Gastrocnemius medialis (tissue), 4 donors: ENCODE results near the gene CFAP54. TPM values are rescaled to one million over a fixed set of nuclear protein-coding genes. Genes with fewer than 3 reads are reported as not detected.

Experiments used
- ATAC-seq, 2 donors: fragments of 150-250 bp; one replicate each; pipeline ENCODE4 v1.9.1; 2016
- DNase-seq, 2 donors: peaks; one replicate each; pipeline ENCODE4 v3.0.0-alpha.2; 2019
- H3K27ac ChIP-seq, 4 donors: fragments of 200-600 bp; sonication (generic); 1 replicate in 1 of 4; 2 replicates in 3 of 4; pipeline ENCODE4 v1.5.1; 2016 to 2018; ENCODE audit warnings: mild to moderate bottlenecking in 2 of 4, moderate library complexity in 1 of 4
- H3K27me3 ChIP-seq, 3 donors: fragments of 200-600 bp; sonication (generic) in 2 of 3; 1 replicate in 1 of 3; 2 replicates in 2 of 3; pipeline versions ENCODE4 v1.5.1 to v1.6.0; 2016 to 2019; ENCODE audit warnings: mild to moderate bottlenecking in 1 of 3, moderate library complexity in 1 of 3
- H3K36me3 ChIP-seq, 2 donors: fragments of 200-600 bp; sonication (generic) in 1 of 2; one replicate each; pipeline ENCODE4 v1.5.1; 2017 to 2018
- H3K4me1 ChIP-seq, 2 donors: fragments of 200-600 bp; sonication (generic) in 1 of 2; one replicate each; pipeline ENCODE4 v1.5.1; 2016 to 2017; ENCODE audit warnings: mild to moderate bottlenecking in 2 of 2
- H3K4me3 ChIP-seq, 4 donors: fragments of 200-600 bp; sonication (generic) in 3 of 4; 1 replicate in 1 of 4; 2 replicates in 3 of 4; pipeline ENCODE4 v1.5.1; 2016 to 2019; ENCODE audit warnings: mild to moderate bottlenecking in 2 of 4
- H3K9me3 ChIP-seq, 3 donors: fragments of 200-600 bp; sonication (generic) in 2 of 3; 1 replicate in 1 of 3; 2 replicates in 2 of 3; pipeline ENCODE4 v1.5.1; 2016 to 2019
- POLR2A ChIP-seq, 2 donors: fragments of 450-650 bp; IDR thresholded peaks; one replicate each; pipeline ENCODE4 v1.6.1; 2017; ENCODE audit warnings: antibody characterized with exemption in 2 of 2, mild to moderate bottlenecking in 2 of 2, moderate library complexity in 2 of 2
- in situ Hi-C, 4 donors: fragments of 200-750 bp; cut with MboI; loops; one replicate each; pipeline versions ENCODE4 v1.15.0 to v1.8.0; 2017; ENCODE audit warnings: low sequenced_read_pairs in 4 of 4
- intact Hi-C: fragments of 100-400 bp; cut with DNase I; formaldehyde crosslinking; loops from one replicate; pipeline ENCODE4 v1.15.1; 2023; ENCODE audit warnings: low total_unique reads
- total RNA-seq, 4 donors: library from RNA; depleted of rRNA; stranded (reverse); fragments of >200 nt; gene quantifications; one replicate each; pipeline versions ENCODE4 v1.1.0 to v1.2.3, GENCODE V29; 2016
- TF ChIP-seq, protein P1 (sequence below), 5 experiments: fragments of 450-650 bp in 3 of 5; fragments of 200-600 bp in 2 of 5; sonication (generic) in 2 of 5; IDR thresholded peaks in 4 of 5; conservative IDR thresholded peaks in 1 of 5; 1 replicate in 4 of 5; 2 replicates in 1 of 5; pipeline ENCODE4 v1.5.1; 2016 to 2019; ENCODE audit warnings: antibody characterized with exemption in 5 of 5, mild to moderate bottlenecking in 3 of 5, moderate library complexity in 3 of 5

Gene CFAP54
- total RNA-seq, 4 donors from 2014 or later, result not detected

DNA sequence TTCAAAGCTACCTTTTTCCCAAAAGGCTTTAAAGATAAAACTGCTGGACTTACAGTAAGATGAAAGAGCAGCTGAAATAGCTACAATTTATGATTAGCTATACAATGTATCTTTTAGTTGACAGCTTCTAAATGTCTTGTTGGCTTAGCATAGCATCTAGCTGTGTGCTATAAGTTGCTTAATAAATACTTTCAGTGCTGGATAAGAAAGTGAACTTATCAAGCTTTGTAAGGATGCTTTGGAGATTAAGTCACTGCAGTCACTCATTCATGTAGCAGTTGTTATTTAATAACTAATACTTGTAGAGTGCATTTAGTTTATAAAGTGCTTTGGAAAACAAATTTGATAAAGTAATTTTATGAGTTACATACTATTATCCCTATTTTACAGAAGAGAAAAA lies 14.6 kb downstream of the CFAP54 start:
- H3K27ac ChIP-seq, result peak overlapping the region in 2 of 4 donors; percentile 58 to 66
- intact Hi-C loops, result loop anchor here (5.0 kb wide), 1 partner anchor 102 kb away; the partner anchor contains the start of gene CDK17
- in situ Hi-C loops, result loop anchor here in 3 of 4 donors (25.0 kb wide), 2 partner anchors 292 to 442 kb away; no protein-coding TSS in a partner anchor
- no peak for DNase-seq
- ATAC-seq, result no peak
- H3K4me3 ChIP-seq, result no peak overlapping the region
- H3K9me3 ChIP-seq, result no peaks in the 10 kb centered on the region
- H3K4me1 ChIP-seq, result peaks cover 4 to 14% of the 10 kb centered on the region in 2 donors
- no peaks in the 10 kb centered on the region for H3K27me3 ChIP-seq
- TF ChIP-seq POLR2A (IDR thresholded peaks at IDR 0.05), result no peak
- TF ChIP-seq, protein P1, sequence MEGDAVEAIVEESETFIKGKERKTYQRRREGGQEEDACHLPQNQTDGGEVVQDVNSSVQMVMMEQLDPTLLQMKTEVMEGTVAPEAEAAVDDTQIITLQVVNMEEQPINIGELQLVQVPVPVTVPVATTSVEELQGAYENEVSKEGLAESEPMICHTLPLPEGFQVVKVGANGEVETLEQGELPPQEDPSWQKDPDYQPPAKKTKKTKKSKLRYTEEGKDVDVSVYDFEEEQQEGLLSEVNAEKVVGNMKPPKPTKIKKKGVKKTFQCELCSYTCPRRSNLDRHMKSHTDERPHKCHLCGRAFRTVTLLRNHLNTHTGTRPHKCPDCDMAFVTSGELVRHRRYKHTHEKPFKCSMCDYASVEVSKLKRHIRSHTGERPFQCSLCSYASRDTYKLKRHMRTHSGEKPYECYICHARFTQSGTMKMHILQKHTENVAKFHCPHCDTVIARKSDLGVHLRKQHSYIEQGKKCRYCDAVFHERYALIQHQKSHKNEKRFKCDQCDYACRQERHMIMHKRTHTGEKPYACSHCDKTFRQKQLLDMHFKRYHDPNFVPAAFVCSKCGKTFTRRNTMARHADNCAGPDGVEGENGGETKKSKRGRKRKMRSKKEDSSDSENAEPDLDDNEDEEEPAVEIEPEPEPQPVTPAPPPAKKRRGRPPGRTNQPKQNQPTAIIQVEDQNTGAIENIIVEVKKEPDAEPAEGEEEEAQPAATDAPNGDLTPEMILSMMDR (IDR thresholded peaks at IDR 0.05 in 4 of 5, conservative IDR thresholded peaks at IDR 0.05 in 1 of 5), result no peak
- H3K36me3 ChIP-seq, result no peaks in the 10 kb centered on the region

DNA sequence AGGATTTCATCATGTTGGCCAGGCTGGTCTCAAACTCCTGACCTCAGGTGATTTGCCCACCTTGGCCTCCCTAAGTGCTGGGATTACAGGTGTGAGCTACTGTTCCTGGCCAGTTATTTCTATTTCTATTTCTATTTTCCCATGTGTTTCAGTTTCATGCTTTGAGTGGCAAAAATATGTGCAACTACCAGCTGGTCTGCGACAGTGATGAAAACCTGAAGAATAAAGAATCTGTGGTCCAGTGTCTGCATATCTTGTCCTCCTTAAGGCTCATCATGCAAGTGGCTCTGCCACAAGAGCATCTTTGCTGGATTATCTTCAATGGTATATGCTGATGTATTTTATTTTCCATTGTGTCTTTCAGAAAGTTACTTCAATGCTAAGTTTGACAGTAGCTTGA lies 17.4 kb downstream of the CFAP54 start:
- Histone ChIP-seq H3K4me1 (peaks cover 4 to 6% of the 10 kb centered on the region in 2 donors), H3K27ac (no peak overlapping the region), H3K4me3 (no peak overlapping the region), H3K36me3 (no peaks in the 10 kb centered on the region), H3K27me3 (no peaks in the 10 kb centered on the region), H3K9me3 (no peaks in the 10 kb centered on the region)
- TF ChIP-seq POLR2A (IDR thresholded peaks at IDR 0.05), result no peak
- TF ChIP-seq, protein P1 (IDR thresholded peaks at IDR 0.05 in 4 of 5, conservative IDR thresholded peaks at IDR 0.05 in 1 of 5), result no peak
- no peak for DNase-seq
- no peak for ATAC-seq
- intact Hi-C loops (no loop called here), in situ Hi-C loops (loop anchor here in 3 of 4 donors (25.0 kb wide), 2 partner anchors 294 to 444 kb away; no protein-coding TSS in a partner anchor)

DNA sequence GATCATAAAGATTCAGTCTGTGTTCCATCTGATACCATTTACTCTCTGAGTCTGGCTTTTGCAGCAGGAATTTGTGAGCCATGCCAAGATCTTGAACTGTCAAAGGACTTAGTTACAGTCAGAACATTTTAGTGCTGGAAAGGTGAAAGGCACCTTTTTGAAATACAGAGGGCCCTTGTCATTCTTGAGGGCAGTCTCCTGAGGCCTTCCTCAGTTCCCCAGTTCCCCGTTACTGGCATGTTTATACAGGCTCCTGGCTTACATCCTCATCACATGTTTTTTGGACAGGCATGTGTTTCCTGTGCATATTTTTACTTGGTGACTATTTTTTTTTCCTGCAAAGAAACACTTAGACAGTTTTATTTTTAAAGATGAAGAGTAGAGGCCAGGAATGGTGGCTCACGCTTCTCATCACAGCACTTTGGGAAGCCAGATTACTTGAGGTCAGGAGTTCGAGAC lies 21.0 kb downstream of the CFAP54 start:
- peak; percentile 39 for ATAC-seq
- H3K4me1 ChIP-seq, result no peaks in the 10 kb centered on the region
- intact Hi-C loops, result loop anchor here (10.0 kb wide), 1 partner anchor 296 kb away; no protein-coding TSS in a partner anchor

DNA sequence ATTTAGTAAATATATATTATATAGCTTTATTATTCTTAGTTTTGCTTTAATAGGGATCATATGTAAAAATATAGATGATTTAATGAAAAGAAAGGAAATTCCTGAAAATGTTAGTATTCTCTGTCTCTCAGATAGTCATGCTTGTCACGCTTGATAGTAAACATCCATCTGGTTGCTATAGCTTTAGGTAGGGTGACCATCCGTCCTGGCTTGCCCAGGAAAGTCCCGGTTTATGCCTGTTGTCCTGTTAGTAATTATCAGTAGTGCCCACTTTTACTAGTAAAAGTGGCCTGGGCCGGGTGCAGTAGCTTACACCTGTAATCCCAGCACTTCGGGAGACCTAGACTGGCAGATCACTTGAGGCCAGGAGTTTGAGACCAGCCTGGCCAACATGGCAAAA lies 23.8 kb downstream of the CFAP54 start:
- TF ChIP-seq, protein P1 (IDR thresholded peaks at IDR 0.05 in 4 of 5, conservative IDR thresholded peaks at IDR 0.05 in 1 of 5), result no peak
- no peak for TF ChIP-seq POLR2A (IDR thresholded peaks at IDR 0.05)
- intact Hi-C loops (loop anchor here (10.0 kb wide), 1 partner anchor 298 kb away; no protein-coding TSS in a partner anchor), in situ Hi-C loops (loop anchor here (10.0 to 25.0 kb wide), 4 partner anchors 298 to 451 kb away; no protein-coding TSS in a partner anchor)
- no peak overlapping the region for H3K27ac ChIP-seq
- H3K9me3 ChIP-seq, result no peaks in the 10 kb centered on the region
- DNase-seq, result no peak
- no peaks in the 10 kb centered on the region for H3K4me1 ChIP-seq
- no peaks in the 10 kb centered on the region for H3K36me3 ChIP-seq
- no peak for ATAC-seq
- H3K27me3 ChIP-seq, result no peaks in the 10 kb centered on the region
- no peak overlapping the region for H3K4me3 ChIP-seq

More for the DNA sequence above, 21.0 kb downstream of the CFAP54 start:
- Histone ChIP-seq H3K36me3 (no peaks in the 10 kb centered on the region), H3K27me3 (no peaks in the 10 kb centered on the region), H3K9me3 (no peaks in the 10 kb centered on the region), H3K4me3 (no peak overlapping the region), H3K27ac (peak overlapping the region in 3 of 4 donors; percentile 46 to 58 (median 49))
- TF ChIP-seq, protein P1 (IDR thresholded peaks at IDR 0.05 in 4 of 5, conservative IDR thresholded peaks at IDR 0.05 in 1 of 5), result no peak
- TF ChIP-seq POLR2A (IDR thresholded peaks at IDR 0.05), result no peak
- no peak for DNase-seq
- in situ Hi-C loops, result loop anchor here (10.0 to 25.0 kb wide), 4 partner anchors 296 to 448 kb away; no protein-coding TSS in a partner anchor
